HG02623 (cell line): ENCODE results near the gene SLX4.
A peak's percentile ranks its signal among the peaks of the same experiment; 100 is the strongest.
"Not testable (repeated sequence)": the region's sequence is repeated elsewhere in the genome, so short reads cannot be mapped to it uniquely, and the experiment has no call there.

Source experiments
- ATAC-seq: cut with Tn5 transposase; IDR thresholded peaks from one replicate; pipeline ENCODE4 v1.9.1; 2021; ENCODE audit warnings: moderate library complexity; ENCODE audit not compliant: unreplicated experiment

SLX4 gene, protein sequence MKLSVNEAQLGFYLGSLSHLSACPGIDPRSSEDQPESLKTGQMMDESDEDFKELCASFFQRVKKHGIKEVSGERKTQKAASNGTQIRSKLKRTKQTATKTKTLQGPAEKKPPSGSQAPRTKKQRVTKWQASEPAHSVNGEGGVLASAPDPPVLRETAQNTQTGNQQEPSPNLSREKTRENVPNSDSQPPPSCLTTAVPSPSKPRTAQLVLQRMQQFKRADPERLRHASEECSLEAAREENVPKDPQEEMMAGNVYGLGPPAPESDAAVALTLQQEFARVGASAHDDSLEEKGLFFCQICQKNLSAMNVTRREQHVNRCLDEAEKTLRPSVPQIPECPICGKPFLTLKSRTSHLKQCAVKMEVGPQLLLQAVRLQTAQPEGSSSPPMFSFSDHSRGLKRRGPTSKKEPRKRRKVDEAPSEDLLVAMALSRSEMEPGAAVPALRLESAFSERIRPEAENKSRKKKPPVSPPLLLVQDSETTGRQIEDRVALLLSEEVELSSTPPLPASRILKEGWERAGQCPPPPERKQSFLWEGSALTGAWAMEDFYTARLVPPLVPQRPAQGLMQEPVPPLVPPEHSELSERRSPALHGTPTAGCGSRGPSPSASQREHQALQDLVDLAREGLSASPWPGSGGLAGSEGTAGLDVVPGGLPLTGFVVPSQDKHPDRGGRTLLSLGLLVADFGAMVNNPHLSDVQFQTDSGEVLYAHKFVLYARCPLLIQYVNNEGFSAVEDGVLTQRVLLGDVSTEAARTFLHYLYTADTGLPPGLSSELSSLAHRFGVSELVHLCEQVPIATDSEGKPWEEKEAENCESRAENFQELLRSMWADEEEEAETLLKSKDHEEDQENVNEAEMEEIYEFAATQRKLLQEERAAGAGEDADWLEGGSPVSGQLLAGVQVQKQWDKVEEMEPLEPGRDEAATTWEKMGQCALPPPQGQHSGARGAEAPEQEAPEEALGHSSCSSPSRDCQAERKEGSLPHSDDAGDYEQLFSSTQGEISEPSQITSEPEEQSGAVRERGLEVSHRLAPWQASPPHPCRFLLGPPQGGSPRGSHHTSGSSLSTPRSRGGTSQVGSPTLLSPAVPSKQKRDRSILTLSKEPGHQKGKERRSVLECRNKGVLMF (N-terminal part only)

GRCh38 chr16:3611146-3611975 lies at the start of gene SLX4:
Gene SLX4, minus strand, starts transcription at chr16:3611606. Its CDS starts 2,642 bp downstream, at chr16:3608964.
- peak; percentile 80 for ATAC-seq

DNA sequence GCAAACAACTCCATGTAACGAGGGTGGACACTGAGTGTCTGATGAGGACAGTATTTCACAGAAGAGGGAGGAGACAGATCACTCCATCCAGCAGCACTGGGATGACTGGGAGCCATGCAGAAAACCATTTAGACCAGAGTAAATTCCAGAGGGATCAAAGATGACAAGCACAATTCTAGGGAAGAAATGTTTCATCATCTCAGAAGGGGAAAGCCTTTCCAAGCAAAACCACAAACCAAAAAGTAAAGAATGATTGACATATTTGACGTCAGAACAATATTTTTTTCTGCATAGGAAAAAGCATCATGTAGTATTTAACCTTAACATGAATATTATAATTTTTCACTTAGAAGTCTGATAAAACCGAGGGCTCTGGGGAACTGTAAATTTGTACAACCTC lies 47.8 kb upstream of the SLX4 start:
- no peak for ATAC-seq

GRCh38 chr16:3656491-3657468 lies 45.4 kb upstream of the SLX4 start:
- ATAC-seq = no peak

DNA sequence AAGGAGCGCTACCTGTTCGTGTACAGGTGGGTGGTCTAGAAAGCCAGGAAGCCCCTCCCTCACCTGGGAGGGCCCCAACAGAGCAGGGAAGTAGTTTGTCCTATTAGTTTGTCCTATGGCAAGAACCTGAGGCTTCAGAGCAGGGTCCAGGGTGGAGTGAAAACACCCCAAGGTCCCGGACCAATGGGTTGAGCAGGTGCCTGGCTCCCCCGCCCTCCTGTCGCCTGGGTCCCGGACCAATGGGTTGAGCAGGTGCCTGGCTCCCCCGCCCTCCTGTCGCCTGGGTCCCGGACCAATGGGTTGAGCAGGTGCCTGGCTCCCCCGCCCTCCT lies 44.7 kb upstream of the SLX4 start:
- ATAC-seq = not testable (repeated sequence)

GRCh38 chr16:3655396-3656159 lies 44.2 kb upstream of the SLX4 start:
- no peak for ATAC-seq

- no peak for ATAC-seq
Measured at GRCh38 chr16:3655030-3655395, 43.6 kb upstream of the SLX4 start.

DNA sequence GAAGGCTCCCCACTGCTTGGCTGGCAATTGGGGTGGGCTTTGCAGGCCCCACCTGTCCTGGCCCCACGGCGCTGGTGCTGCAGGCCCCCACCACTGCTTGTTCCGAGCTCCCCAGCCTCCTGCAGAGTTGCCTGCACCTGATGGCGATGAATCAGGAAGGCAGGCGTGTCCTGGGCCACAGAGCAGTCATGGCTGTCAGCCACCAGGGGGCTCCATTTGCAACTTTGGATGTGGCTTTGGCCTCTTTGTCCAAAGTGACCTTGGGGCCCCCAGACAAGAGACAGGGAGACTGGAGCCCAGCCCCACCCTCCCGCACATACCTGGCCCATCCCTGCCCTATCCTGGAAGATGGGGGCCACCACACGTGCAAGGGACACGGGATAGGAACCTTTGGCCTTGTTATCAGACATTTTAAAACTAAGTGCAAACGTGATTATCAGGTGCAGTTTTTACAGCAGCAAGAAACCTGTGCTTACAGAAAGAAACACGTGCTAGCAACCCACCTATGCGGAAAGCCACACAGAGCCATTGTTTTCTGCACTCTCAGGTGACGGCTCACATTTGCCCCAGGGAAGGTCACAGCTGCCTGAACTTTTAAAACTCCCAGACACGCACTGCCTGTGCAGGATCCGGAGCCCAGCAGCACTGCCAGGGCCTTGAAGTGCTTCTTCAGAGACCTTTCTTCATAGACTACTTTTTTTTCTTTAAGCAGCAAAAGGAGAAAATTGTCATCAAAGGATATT lies 43.0 kb upstream of the SLX4 start, which contains the start of gene DNASE1:
TSS of gene DNASE1 (plus strand) at position 443 of the 743 bp plus-strand sequence. CDS start 683 bp downstream, outside the sequence.
- ATAC-seq = no peak

- no peak for ATAC-seq
Measured at GRCh38 chr16:3652373-3653195, 41.2 kb upstream of the SLX4 start.

- no peak for ATAC-seq
Measured at GRCh38 chr16:3651461-3652372, 40.3 kb upstream of the SLX4 start.

- ATAC-seq = no peak
Measured at GRCh38 chr16:3650631-3651265, 39.3 kb upstream of the SLX4 start.

DNA sequence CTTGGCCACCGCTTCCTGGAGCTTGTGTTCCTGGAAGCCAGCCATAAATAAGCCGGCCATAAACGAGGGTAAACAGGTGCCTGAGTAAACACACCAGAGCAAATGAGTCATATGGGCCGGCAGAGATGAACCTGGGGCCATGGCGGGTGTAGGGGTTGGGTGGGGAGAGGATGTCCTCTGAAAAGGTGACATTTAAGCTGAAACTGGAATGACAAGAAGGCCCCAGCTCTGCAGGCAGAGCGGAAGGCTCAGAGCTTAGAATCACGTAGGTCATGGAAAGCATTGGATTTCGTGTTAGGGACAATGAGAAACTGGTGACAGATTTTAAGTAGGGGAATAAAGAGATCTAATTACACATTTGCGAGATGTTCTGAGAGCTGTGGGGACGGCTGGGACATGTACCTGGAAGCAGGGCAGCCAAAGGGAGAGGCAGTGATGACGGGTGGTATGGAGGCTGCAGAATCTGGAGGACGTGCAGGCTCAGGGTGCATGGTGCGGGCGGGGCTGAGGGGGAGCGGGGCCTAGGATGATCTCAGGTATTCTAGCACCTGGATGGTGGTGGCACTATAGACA lies 35.0 kb upstream of the SLX4 start:
- no peak for ATAC-seq

DNA sequence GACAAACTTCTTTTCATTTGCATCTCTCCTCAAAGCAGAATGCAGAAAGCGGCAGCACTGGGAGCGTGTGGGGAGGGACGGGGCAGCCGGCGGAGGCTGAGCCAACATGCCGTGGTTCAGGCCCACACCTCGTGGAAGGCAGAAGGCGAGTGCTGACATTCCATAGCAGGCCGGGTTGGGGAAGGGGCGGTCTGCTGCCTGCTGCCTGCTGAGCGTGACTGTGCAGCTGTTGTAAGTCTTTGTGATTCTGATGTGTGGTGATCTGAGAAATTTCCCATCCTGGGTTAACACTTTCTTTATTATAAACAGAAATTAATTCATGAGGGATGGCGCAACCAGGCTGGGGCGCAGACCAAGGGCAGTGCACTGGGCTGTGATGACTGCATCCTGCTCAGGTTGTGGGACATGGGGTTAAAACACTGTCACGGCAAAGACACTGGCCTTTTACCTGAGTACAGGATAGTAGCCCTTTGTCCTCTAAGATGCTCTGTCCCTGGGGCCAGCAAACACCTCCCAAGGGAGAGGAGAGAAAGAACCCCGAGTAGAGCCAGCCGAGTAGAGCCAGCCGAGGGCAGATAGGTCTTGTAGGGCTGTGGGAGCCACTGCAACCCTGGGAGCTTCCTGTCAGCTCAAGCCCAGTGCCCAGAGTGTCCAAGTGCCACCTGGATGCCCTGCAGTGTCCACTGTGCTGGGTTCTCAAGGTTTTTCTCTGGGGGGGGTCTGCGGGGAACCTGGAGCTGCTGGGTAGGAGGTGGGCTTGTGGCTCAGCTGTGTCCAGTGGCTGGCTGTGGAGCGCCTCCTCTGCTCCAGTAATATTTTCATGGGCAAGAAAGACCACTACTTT lies 34.3 kb upstream of the SLX4 start:
- no peak for ATAC-seq

GRCh38 chr16:3645108-3645503 lies 33.7 kb upstream of the SLX4 start:
- no peak for ATAC-seq

DNA sequence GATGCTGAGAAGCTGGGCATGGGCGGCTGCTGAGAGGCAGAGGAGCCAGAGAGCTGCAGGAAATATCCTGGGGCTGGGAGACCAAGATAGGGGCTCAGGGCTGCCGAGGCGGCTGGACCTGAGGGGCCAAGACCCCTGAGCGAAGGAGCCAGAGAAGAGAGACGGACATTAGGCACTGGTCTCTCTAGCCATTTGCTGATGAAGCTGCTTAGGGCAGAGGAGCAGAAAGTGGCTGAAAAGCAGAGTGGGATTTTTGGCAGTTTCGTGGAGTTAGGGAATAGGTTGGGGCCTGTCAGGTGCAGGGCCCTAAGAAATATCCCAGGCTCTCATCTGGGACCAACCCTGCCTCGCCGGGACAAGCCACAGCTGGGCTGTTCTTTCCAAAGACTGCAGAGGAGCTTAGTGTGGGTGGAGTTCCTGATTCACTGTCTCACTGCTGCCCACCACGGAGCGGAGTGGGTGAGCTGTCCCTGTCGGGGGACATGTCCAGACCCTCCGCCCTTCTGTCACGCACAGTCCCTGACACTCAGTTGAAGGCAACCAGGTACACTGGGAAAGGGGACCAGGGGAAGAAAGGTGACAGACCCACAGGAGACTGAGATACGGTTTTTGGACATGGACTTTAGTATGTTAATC lies 31.8 kb upstream of the SLX4 start:
- no peak for ATAC-seq
